Progenitor cell of endocrine pancreas (in vitro differentiated cells): Measurements from ENCODE around the gene IL1RAPL2. TPM values are rescaled to one million over a fixed set of nuclear protein-coding genes. Genes with fewer than 3 reads are reported as not detected.

Source experiments
- DNase-seq: peaks from one replicate; pipeline ENCODE4 v3.0.0; 2021; ENCODE audit warnings: low spot score; ENCODE audit not compliant: unreplicated experiment
- H3K27ac Mint-ChIP-seq: 2 replicates; pipeline ENCODE4 v1.8.0; 2021; ENCODE audit warnings: mild to moderate bottlenecking, moderate library complexity, mixed read lengths
- H3K27me3 Mint-ChIP-seq: 2 replicates; pipeline ENCODE4 v1.8.0; 2021; ENCODE audit warnings: mixed read lengths
- H3K36me3 Mint-ChIP-seq: 2 replicates; pipeline ENCODE4 v1.8.0; 2022; ENCODE audit warnings: mixed read lengths; ENCODE audit not compliant: insufficient read depth
- H3K4me1 Mint-ChIP-seq: 2 replicates; pipeline ENCODE4 v1.8.0; 2021; ENCODE audit warnings: low read depth, mixed read lengths
- H3K4me3 Mint-ChIP-seq: 2 replicates; pipeline ENCODE4 v1.8.0; 2021; ENCODE audit warnings: low read depth, mild to moderate bottlenecking, moderate library complexity, mixed read lengths
- H3K9me3 Mint-ChIP-seq: 2 replicates; pipeline ENCODE4 v1.8.0; 2021; ENCODE audit warnings: low read depth, mixed read lengths
- CTCF ChIP-seq: fragments of 200-600 bp; sonication (generic); IDR thresholded peaks from one replicate; pipeline ENCODE4 v1.5.0; 2021; ENCODE audit warnings: antibody characterized with exemption, mild to moderate bottlenecking; ENCODE audit not compliant: unreplicated experiment
- total RNA-seq: library from RNA; stranded (reverse); gene quantifications from 2 replicates; pipeline ENCODE4 v1.2.1, GENCODE V29; 2021

Gene IL1RAPL2
- total RNA-seq, 1 donor from 2014 or later: 0.91 TPM

- TF ChIP-seq CTCF: no peak
- Mint-ChIP-seq H3K36me3 (peaks cover 4% of the 10 kb centered on the region), H3K27ac (no peak overlapping the region), H3K4me1 (peaks cover 12% of the 10 kb centered on the region), H3K9me3 (peaks cover 33% of the 10 kb centered on the region), H3K4me3 (no peak overlapping the region), H3K27me3 (no peaks in the 10 kb centered on the region)
- DNase-seq: no peak
These were observed 1129.5 kb downstream of the IL1RAPL2 start for GRCh38 chrX:105695451-105695850.

- DNase-seq: no peak
- H3K27me3 Mint-ChIP-seq: no peaks in the 10 kb centered on the region
- peaks cover 2% of the 10 kb centered on the region for H3K36me3 Mint-ChIP-seq
- no peak overlapping the region for H3K4me3 Mint-ChIP-seq
- no peak for TF ChIP-seq CTCF
- H3K4me1 Mint-ChIP-seq: peaks cover 14% of the 10 kb centered on the region
- no peak overlapping the region for H3K27ac Mint-ChIP-seq
- peaks cover 33% of the 10 kb centered on the region for H3K9me3 Mint-ChIP-seq
These were observed 1130.9 kb downstream of the IL1RAPL2 start for GRCh38 chrX:105696870-105697269.

GRCh38 chrX:105697984-105698781, 1132.2 kb downstream of the IL1RAPL2 start:
- Mint-ChIP-seq H3K9me3 (peaks cover 26% of the 10 kb centered on the region), H3K4me1 (peaks cover 14% of the 10 kb centered on the region), H3K4me3 (no peak overlapping the region), H3K27ac (no peak overlapping the region), H3K36me3 (peaks cover 2% of the 10 kb centered on the region), H3K27me3 (no peaks in the 10 kb centered on the region)
- DNase-seq: no peak
- no peak for TF ChIP-seq CTCF

GRCh38 chrX:105700331-105700730, 1134.3 kb downstream of the IL1RAPL2 start:
- no peak for DNase-seq
- H3K27ac Mint-ChIP-seq: no peak overlapping the region
- TF ChIP-seq CTCF: no peak

GRCh38 chrX:105701310-105702052, 1135.5 kb downstream of the IL1RAPL2 start:
- peak; percentile 34 for TF ChIP-seq CTCF
- no peak for DNase-seq
- Mint-ChIP-seq H3K4me1 (peaks cover 14% of the 10 kb centered on the region), H3K27ac (no peak overlapping the region), H3K36me3 (no peaks in the 10 kb centered on the region), H3K9me3 (peaks cover 17% of the 10 kb centered on the region), H3K4me3 (no peak overlapping the region), H3K27me3 (no peaks in the 10 kb centered on the region)

More at GRCh38 chrX:105700331-105700730, 1134.3 kb downstream of the IL1RAPL2 start:
- Mint-ChIP-seq H3K27me3 (no peaks in the 10 kb centered on the region), H3K36me3 (peaks cover 2% of the 10 kb centered on the region), H3K4me3 (no peak overlapping the region), H3K4me1 (peaks cover 14% of the 10 kb centered on the region), H3K9me3 (peaks cover 21% of the 10 kb centered on the region)
